ENCODE measurements around the gene SON.

- no peak for TF ChIP-seq CTCF (tag by site-specific recombination; IDR thresholded peaks at IDR 0.05)
- no peak for TF ChIP-seq ZNF776 (tag by site-specific recombination; IDR thresholded peaks at IDR 0.05; ENCODE audit: borderline replicate concordance)
- TF ChIP-seq ZNF629 (tag by site-specific recombination; IDR thresholded peaks at IDR 0.05) = peak; percentile 98
- TF ChIP-seq ZNF830 (tag by site-specific recombination; IDR thresholded peaks at IDR 0.05; ENCODE audit: low read depth) = no peak
- TF ChIP-seq ZNF23 (tag by site-specific recombination; IDR thresholded peaks at IDR 0.05; ENCODE audit: borderline replicate concordance) = no peak
- no peak for TF ChIP-seq ZNF114 (tag by site-specific recombination; IDR thresholded peaks at IDR 0.05)
- TF ChIP-seq ZNF654 (tag by site-specific recombination; IDR thresholded peaks at IDR 0.05; ENCODE audit: low read depth) = no peak
- no peak for TF ChIP-seq ZNF624 (tag by site-specific recombination; IDR thresholded peaks at IDR 0.05)
These were observed 9.5 kb downstream of the SON start for GRCh38 chr21:33552093-33552998.

All from HEK293 (cell line).